T-helper 2 cell treated with Interferon-gamma antibody and Interleukin-4, amounts not matched to agents 100 ng/mL and 5 ng/mL, for 36 hours (primary cell): ENCODE results near the gene PRKAA2. TPM values are rescaled to one million over a fixed set of nuclear protein-coding genes. Genes with fewer than 3 reads are reported as not detected.

ENCODE experiments used
- intact Hi-C: fragments of 100-400 bp; cut with micrococcal nuclease; formaldehyde crosslinking; loops from one replicate; pipeline ENCODE4 v1.15.1; 2023
- total RNA-seq: library from RNA; stranded (reverse); gene quantifications from 2 replicates; pipeline ENCODE4 v1.2.3, GENCODE V29; 2022

PRKAA2 gene
- total RNA-seq, 1 donor from 2014 or later, result not detected

- intact Hi-C loops, result no loop called here
These were observed 67.0 kb downstream of the PRKAA2 start for GRCh38 chr1:56712150-56712549.

- intact Hi-C loops, result no loop called here
These were observed 68.0 kb downstream of the PRKAA2 start for GRCh38 chr1:56713112-56713511.

DNA sequence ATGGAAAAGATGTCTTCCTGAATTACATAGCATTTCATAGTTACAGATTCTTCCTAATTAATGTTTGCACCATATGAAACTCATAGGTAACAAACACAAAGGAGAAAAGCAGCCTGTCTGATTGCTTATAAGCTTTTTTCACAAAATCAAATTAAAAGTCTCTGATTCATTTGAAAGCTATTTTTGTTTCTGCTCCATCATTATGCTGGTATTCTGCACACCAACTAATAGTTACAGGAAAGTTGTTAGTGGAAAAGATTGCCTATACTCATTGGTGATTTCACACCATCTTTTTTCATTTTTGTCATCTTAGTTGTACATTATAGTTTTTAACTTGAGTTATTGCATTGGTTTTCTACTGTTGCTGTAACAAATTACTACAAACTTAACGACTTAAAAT is 70.0 kb downstream of the PRKAA2 start:
- intact Hi-C loops, result no loop called here

DNA sequence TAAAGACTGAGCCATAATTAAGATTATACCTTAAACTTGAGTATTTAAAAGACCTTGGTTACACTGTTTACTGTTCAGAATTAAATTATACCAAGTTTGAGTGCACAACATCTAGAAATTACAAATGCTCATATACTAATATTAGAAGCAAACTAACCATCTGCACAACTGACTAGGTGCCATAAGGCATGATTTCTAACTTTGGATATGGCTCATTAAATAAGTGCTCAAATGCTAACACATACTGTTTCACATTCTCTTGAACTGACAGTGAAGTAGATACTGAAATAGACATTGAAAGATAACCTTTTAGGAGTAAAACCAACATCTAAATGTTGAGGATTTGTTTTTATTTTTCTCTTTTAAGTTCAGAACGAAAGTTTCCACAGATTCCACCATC is 74.1 kb downstream of the PRKAA2 start:
- intact Hi-C loops, result no loop called here

DNA sequence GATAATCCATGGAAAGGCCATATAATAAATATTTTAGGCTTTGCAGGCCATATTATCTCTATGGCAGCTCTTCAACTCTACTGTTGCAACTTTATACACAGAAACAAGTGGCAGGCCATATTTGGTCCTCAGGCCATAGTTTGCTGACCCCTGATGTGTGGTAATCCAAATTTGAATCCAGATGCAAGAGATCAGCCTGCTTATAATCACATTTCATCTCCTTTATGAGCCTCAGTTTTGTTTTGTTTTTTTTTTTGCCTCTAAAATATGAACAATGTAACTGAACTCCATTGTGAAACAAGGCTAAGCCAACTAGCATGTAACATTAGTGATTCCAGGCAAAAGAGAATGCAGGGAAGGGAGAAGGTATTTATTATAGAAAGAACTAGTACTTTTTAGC is 81.6 kb downstream of the PRKAA2 start:
- intact Hi-C loops, result no loop called here

DNA sequence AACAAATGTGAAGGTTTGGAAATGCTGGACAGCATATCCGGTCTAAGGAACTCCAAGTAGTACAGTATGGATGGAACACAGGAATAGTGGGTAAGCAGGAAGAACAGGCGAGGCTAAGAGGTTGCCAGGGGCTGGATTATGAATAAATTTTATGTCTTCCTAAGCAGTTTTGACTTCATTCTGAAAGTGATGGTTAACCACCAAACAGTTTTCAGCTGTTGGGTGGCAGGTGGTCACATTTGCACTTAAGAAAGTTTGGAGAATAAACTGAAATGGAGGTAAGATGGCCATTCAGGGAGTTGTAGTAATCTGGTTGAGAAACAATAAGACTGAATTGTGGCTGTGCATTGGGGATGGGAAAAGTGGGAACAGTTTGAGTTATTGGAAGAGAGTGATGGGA is 83.8 kb downstream of the PRKAA2 start:
- intact Hi-C loops, result no loop called here

GRCh38 chr1:56745231-56745630 is 100.1 kb downstream of the PRKAA2 start:
- intact Hi-C loops, result no loop called here

GRCh38 chr1:56754708-56755479 is 109.8 kb downstream of the PRKAA2 start:
- intact Hi-C loops, result no loop called here

DNA sequence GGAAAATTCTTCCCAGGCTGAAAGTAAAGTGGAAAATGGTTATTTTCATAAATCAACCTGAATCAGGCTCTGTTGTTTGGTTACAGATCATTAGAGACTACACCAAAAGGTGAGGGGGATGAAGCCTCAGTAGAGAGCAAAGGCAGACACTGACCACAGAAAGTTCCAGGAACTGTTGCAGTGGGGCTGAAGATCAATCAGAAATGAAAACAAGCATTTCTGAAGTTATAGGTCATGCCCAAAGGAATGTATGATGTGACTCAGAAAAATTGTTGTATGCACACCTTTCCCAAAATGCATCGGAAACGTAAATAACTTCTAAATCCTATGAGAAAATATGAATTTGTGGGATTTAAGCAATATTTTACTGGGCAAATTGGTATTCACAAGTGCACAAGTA is 110.8 kb downstream of the PRKAA2 start:
- intact Hi-C loops, result no loop called here

GRCh38 chr1:56758135-56758534 is 113.0 kb downstream of the PRKAA2 start:
- intact Hi-C loops, result no loop called here

DNA sequence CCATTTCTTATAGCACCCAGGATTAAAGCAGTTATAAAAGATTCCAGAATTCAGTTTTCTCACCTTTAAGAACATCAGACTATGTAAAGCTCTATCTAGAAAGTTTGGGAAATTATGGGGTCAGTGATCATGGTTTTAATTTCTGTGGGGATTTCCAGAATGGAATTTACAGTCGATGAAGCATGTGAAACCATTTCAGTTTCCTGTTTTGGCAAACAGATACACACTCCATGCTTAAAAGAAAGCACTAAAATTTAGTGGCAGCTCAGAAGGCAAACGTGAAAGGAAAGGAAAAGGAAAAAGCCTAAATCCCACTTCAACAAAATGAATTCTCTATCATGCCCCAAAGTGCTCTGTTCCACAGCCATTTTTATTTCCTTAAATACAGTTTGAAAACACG is 113.7 kb downstream of the PRKAA2 start:
- intact Hi-C loops, result no loop called here

Other genes with a start within 250 kb of the PRKAA2 start
- gene PLPP3, start 65.8 kb upstream of the PRKAA2 start, total RNA-seq, result not detected in 2 replicates
- gene FYB2, start 174.1 kb downstream of the PRKAA2 start, total RNA-seq, result not detected in 2 replicates
- not detected in 2 replicates for gene C8A, start 209.5 kb downstream of the PRKAA2 start, total RNA-seq